ENCODE measurements around the gene WDR37. TPM values are rescaled to one million over a fixed set of nuclear protein-coding genes. Genes with fewer than 3 reads are reported as not detected.

WDR37 gene
- total and polyA plus RNA-seq, 10 of the 15 experiments (the other 5 are each of a cell fraction or from before 2014, with no cell fraction given): 1.9 to 11.1 (median 7.1) TPM

- TF ChIP-seq CTCF (IDR thresholded peaks at IDR 0.05 in 2 of 3, conservative IDR thresholded peaks at IDR 0.05 in 1 of 3; ENCODE audit: control insufficient read depth in 2 of 3, extremely low read depth in 1 of 3, insufficient read depth in 1 of 3, low read depth in 3 of 3, low read length in 3 of 3): peak; percentile 61 to 68 (median 64); a peak in 5 of 6 replicates
- TF ChIP-seq ZNF687 (IDR thresholded peaks at IDR 0.05): no peak
- TF ChIP-seq USF1 (IDR thresholded peaks at IDR 0.05; ENCODE audit: borderline replicate concordance, extremely low read length, insufficient read depth, low read depth, low read length): no peak
- TF ChIP-seq CBX3 (IDR thresholded peaks at IDR 0.05; ENCODE audit: borderline replicate concordance, low read depth): no peak
- TF ChIP-seq ZBTB4 (CRISPR knock-in tag; IDR thresholded peaks at IDR 0.05): no peak
- peak; percentile 94 for TF ChIP-seq JUNB (IDR thresholded peaks at IDR 0.05)
- TF ChIP-seq NFIC (IDR thresholded peaks at IDR 0.05; ENCODE audit: low read depth, low read length): peak; percentile 36; the same call in 1 of the 2 replicates
- TF ChIP-seq NR2F1 (conservative IDR thresholded peaks at IDR 0.05): no peak
- TF ChIP-seq ZNF217 (IDR thresholded peaks at IDR 0.05): no peak
- no peak for TF ChIP-seq E4F1 (IDR thresholded peaks at IDR 0.05; ENCODE audit: borderline replicate concordance, partially characterized antibody)
- no peak for TF ChIP-seq TCF3 (IDR thresholded peaks at IDR 0.05; ENCODE audit: borderline replicate concordance, insufficient read depth, low read depth, low read length)
- no peak for TF ChIP-seq IKZF2 (IDR thresholded peaks at IDR 0.05)
- no peak for TF ChIP-seq TARDBP (IDR thresholded peaks at IDR 0.05; ENCODE audit: borderline replicate concordance)
- peak; percentile 67; the same call in 1 of the 2 replicates for TF ChIP-seq IRF4 (IDR thresholded peaks at IDR 0.05; ENCODE audit: low read depth, low read length)
- TF ChIP-seq ETV6 (conservative IDR thresholded peaks at IDR 0.05 in 1 of 2, IDR thresholded peaks at IDR 0.05 in 1 of 2; ENCODE audit: borderline replicate concordance in 1 of 2, low read depth in 1 of 2): peak in 1 of 2 experiments; percentile 79; a peak in 2 of 4 replicates
These were observed 53.8 kb downstream of the WDR37 start (continued) for GRCh38 chr10:1109795-1110673.

Measured in GM12878 (cell line).